ENCODE measurements around the gene ARHGAP21. TPM values are rescaled to one million over a fixed set of nuclear protein-coding genes. Genes with fewer than 3 reads are reported as not detected.

ARHGAP21 gene
- total RNA-seq, 1 experiment from 2014 or later = 45.8 TPM

GRCh38 chr10:24550680-24551079, 173.0 kb downstream of the ARHGAP21 start:
- no peaks in the 10 kb centered on the region for H3K36me3 ChIP-seq (ENCODE audit: control insufficient read depth, insufficient read depth, low read length)
- TF ChIP-seq POLR2AphosphoS5 (IDR thresholded peaks at IDR 0.05; ENCODE audit: low read depth, low read length) = no peak
- no peak for TF ChIP-seq CTCF (IDR thresholded peaks at IDR 0.05)
- TF ChIP-seq SIN3A (IDR thresholded peaks at IDR 0.05; ENCODE audit: borderline replicate concordance, insufficient read depth, low read depth, low read length) = no peak
- no peak for TF ChIP-seq REST (IDR thresholded peaks at IDR 0.05; ENCODE audit: insufficient read depth in 1 of 2, low read depth in 2 of 2, low read length in 1 of 2)
- TF ChIP-seq TCF7L2 (IDR thresholded peaks at IDR 0.05; ENCODE audit: low read depth, low read length) = no peak
- H3K9me3 ChIP-seq (ENCODE audit: control insufficient read depth, insufficient read depth, low read depth, low read length) = no peaks in the 10 kb centered on the region
- no peak for DNase-seq (ENCODE audit: low read depth, low spot score)
- POLR2A ChIA-PET = no interaction called here
- intact Hi-C loops (cut with micrococcal nuclease; ENCODE audit: unreplicated experiment) (no loop called here), in situ Hi-C loops (cut with HindIII; ENCODE audit: low pct_unique_long_range_greater_than_20kb, low sequenced_read_pairs) (no loop called here)
- no peak overlapping the region for H3K27ac ChIP-seq (ENCODE audit: low read length)
- CTCF ChIA-PET = no interaction called here
- BruUV-seq (replicated peaks) = no TSS peak
- H3K4me3 ChIP-seq (ENCODE audit: low read depth in 2 of 2, low read length in 2 of 2) = no peak overlapping the region
- H3K27me3 ChIP-seq (ENCODE audit: control insufficient read depth, insufficient read depth, low read length) = no peaks in the 10 kb centered on the region
- no peak for ATAC-seq
- H3K4me1 ChIP-seq (ENCODE audit: control insufficient read depth, insufficient read depth, low read length) = no peaks in the 10 kb centered on the region

GRCh38 chr10:24545585-24545984, 178.1 kb downstream of the ARHGAP21 start:
- in situ Hi-C loops (cut with HindIII; ENCODE audit: low pct_unique_long_range_greater_than_20kb, low sequenced_read_pairs) (no loop called here), intact Hi-C loops (cut with micrococcal nuclease; ENCODE audit: unreplicated experiment) (no loop called here)
- no peak overlapping the region for H3K4me3 ChIP-seq (ENCODE audit: low read depth in 2 of 2, low read length in 2 of 2)
- no peaks in the 10 kb centered on the region for H3K9me3 ChIP-seq (ENCODE audit: control insufficient read depth, insufficient read depth, low read depth, low read length)
- DNase-seq (ENCODE audit: low read depth, low spot score) (no peak), ATAC-seq (no peak)
- H3K27ac ChIP-seq (ENCODE audit: low read length) = no peak overlapping the region
- H3K27me3 ChIP-seq (ENCODE audit: control insufficient read depth, insufficient read depth, low read length) = no peaks in the 10 kb centered on the region
- ChIA-PET CTCF (no interaction called here), POLR2A (no interaction called here)
- no peaks in the 10 kb centered on the region for H3K36me3 ChIP-seq (ENCODE audit: control insufficient read depth, insufficient read depth, low read length)
- no TSS peak for BruUV-seq (replicated peaks)
- no peak for TF ChIP-seq POLR2AphosphoS5 (IDR thresholded peaks at IDR 0.05; ENCODE audit: low read depth, low read length)
- no peak for TF ChIP-seq SIN3A (IDR thresholded peaks at IDR 0.05; ENCODE audit: borderline replicate concordance, insufficient read depth, low read depth, low read length)
- no peak for TF ChIP-seq CTCF (IDR thresholded peaks at IDR 0.05)
- TF ChIP-seq REST (IDR thresholded peaks at IDR 0.05; ENCODE audit: insufficient read depth in 1 of 2, low read depth in 2 of 2, low read length in 1 of 2) = no peak
- TF ChIP-seq TCF7L2 (IDR thresholded peaks at IDR 0.05; ENCODE audit: low read depth, low read length) = no peak
- no peaks in the 10 kb centered on the region for H3K4me1 ChIP-seq (ENCODE audit: control insufficient read depth, insufficient read depth, low read length)
